T1000 (cell line): Measurements from ENCODE around the gene PCGF2.
A peak's percentile ranks its signal among the peaks of the same experiment; 100 is the strongest.
"Not testable (repeated sequence)": the region's sequence is repeated elsewhere in the genome, so short reads cannot be mapped to it uniquely, and the experiment has no call there.

ENCODE experiments used
- DNase-seq: peaks from one replicate; lab custom pipeline; 2025; ENCODE audit warnings: mixed read lengths; lab: John Stamatoyannopoulos, UW

Gene PCGF2

DNA sequence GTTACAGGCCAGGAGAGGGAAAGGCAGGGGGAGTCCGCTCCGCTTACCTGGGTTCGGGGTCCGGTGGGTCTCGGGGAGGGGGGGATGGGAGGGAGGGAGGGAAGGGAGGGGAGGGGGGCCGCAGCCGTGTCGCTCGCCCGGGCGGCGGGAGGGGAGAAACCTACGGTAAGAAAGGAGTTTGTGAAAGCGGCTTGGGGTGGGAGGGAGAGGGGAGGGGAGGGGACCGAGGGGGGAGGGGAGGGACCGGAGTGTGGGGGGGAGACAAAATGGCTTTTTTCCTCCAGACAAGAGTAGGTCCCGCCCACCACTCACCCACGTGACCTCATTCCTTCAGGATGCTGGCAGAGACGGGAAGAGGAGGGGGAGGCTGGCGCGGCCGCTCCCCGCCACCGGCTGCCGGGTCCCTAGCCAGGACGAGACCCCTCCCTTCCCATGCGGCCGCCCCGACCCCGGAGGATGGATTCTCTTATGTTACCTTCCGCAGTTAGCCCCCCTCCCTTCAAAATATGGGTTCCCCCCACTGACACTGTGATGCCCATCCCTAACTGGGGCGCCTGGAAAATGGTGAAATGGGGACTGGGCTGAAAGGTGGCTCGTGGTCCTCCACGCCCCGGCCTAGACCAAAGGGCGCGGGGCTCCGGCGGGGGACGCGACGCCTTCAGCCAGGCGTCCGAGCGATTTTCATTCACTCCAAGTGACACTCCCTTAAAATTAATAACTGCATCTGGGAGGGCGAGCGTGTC is at the start of gene PCGF2:
PCGF2 (minus strand) TSS at position 188 of the 743 bp plus-strand sequence. CDS start 7,934 bp downstream, outside the sequence.
- peak; percentile 68 for DNase-seq

- DNase-seq, result no peak
These were observed 49.7 kb upstream of the PCGF2 start for GRCh38 chr17:38797828-38798227.

DNA sequence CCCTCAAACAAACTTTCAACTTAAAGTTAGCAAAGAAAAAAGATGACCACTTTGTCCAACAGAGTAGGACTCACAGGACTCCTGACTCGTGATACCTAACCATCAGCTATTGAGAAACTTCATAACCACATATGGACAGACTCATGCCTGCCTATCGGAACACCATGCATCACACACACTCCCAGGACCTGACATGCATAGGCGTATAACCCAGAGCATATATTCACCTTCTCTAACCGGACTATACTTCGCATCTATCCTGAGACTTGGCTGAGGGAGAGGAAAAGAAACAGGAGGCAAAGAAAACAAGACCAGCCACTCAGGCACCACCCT is 49.0 kb upstream of the PCGF2 start:
- DNase-seq, result no peak

DNA sequence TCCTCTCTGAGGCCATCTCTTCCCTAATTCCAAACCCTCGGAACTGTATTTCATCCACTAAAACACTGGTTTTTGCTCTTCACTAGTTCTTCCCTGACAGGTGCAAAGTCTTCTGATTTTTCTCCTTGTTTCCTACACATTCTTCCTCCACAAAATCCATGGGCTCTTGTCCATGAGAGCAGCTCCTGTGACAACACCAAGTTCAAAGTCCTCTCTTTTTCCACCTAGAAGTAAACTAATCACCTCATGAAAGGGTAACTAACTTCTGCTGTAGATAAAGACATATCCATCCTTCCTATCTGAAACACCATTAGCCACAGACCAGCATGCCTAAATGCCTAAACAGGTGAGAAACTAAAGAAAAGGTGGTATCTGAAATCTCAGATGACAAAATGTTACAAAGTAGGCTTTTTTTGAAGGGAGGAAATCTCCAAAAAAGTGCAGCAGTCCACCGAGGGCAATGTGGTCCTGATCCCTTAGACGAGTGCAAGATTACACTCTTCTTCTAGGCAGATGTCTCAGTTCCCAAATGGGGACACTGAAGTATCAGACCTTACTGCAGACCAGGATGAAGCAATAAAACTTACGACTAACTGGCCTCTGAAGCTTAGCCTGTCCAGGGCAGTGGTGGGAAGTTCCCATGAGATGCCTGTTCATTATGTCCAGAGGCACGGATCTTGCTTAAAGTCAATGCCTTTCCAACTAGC is 48.5 kb upstream of the PCGF2 start:
- DNase-seq, result no peak

DNA sequence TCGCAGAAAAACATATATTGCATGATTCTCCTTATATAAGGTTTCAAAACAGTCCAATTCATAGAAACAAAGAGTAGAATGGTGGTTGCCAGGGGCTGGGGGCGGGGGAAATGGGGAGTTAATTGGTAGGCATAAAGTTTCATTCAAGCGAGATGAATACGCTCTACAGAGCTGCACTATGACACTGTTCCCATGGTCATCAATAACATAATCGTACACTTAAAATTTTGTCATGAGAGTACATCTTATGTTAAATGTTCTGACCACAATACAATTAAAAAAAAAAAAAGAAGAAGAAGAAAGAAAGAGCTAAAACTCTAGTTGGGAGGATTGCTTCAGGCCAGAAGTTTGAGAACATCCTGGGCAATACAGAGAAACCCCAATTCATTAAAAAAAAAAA is 46.1 kb upstream of the PCGF2 start:
- no peak for DNase-seq

- DNase-seq, result no peak
These were observed 43.0 kb upstream of the PCGF2 start for GRCh38 chr17:38791162-38791561.

DNA sequence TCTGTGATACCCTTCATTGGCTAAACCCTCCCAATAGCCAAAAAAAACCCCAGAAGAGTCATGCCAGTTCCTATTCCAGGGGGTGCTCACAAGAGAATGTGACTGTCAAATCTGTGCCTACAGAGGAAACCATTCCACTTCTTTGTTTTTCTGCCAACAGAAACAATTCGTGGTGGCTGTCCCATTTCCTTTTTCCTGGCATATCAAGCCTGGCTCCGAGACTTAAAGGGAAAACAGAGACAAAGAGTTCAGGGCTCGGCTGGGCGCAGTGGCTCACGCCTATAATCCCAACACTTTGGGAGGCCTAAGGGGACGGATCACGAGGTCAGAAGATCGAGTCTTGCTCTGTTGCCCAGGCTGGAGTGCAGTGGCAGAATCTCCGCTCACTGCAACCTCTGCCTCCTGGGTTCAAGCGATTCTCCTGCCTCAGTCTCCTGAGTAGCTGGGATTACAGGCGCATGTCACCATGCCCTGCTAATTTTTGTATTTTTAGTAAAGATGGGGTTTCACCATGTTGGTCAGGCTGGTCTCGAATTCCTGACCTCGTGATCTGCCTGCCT is 42.1 kb upstream of the PCGF2 start:
- not testable (repeated sequence) for DNase-seq

- no peak for DNase-seq
These were observed 41.0 kb upstream of the PCGF2 start for GRCh38 chr17:38789185-38789584.

GRCh38 chr17:38787999-38788398 is 39.9 kb upstream of the PCGF2 start:
- DNase-seq, result not testable (repeated sequence)

DNA sequence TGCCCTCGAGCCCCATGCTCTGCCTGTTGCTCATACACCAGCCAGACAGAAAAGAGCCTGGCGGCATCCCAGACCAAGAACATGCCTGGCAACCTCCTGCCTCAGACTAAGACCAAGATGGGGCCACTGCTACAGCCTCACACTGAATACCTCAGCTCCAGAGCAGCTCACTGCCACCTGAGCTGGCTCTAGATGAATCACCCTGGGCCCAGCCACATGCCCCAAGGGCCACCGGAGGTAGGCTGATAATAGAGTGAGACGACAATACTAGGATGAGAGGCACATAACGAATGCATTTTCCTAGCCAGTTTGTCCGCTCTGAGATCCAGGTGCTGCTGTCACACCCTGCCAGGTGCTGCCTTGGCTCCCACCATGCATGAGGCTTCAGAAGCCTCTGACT is 38.2 kb upstream of the PCGF2 start:
- no peak for DNase-seq

DNA sequence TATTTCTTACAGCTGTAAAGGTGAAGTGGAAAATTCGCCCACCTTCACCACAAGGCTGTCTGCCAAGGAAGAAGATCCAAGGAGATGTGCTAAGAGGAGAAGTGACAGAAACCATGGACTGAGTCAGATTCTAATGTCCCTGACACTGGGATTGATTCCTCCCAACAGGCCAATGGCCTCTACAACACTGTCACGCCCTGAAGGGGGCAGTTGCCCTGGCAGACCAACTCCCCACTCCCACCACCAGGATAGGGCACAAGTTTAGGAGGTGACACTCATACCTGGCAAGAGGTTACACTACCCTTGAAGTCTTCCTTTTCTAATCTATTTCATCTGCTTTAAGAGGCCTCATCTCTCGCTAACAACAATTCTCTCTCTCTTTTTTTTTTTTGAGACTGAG is 35.1 kb upstream of the PCGF2 start:
- no peak for DNase-seq

DNA sequence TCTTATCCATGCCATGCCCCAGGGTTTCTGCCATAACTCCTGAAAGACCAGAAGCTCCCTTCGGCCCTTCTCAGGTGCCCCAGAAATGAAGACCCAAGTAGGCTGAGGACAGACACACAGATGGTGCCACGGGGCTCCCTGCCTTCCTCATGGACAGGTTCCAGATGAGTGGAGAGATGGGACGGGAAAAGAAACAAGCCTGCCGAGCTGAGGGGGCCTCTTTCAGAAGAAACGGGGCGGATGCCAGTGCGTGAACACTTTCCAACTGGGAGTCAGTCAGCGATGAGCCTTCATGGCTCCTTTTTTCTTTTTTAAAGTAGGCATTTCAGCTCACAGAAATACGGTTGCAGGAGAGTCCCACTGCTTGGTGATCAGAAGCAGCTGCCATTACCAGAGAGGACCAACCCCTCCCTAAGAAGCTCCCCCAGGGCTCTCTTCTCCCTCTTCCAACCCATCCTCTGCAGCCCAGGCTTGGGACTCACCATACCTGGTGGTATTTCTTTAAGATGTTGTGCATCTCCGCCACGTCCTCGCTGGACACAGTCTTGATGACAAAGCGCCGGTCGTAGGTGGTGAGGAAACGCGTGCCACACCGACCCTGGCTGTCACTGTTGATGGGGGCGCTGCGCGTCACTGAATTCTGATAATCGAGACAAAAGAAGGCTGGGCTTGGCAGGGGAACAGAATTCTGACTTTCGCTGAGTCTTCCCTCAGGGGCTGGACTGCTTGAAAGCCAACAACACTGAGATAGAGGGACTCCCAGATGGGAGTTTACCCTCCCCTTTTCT is 32.0 kb upstream of the PCGF2 start:
- no peak for DNase-seq

DNA sequence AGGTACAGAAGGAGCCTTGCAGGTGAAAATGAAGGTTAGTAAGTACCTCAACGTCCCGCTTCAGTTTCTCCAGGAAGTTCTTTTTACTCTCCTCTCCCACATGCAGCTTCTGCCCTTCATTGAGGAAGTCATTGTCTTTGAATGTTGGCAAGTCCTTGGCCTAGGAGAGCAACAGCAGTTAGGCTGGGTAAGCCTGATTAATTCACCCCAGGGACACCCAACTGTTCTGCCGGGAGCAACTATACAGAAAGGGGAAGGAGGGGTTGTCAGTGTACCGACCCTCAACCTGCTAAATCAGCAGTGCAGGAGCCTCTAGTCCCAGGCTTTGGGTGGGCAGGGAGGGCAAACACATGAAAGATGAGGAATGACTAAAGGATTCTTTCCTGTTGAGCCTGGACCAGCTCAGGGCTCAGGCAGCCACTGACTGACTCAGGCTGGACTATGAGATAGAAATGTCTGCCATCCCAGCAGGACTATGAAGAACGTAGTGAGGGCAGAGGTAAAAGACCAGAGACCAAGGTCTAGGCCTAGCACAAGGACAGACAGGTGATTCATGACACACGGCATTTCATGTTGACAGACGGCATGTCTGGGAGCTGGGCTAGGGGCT is 29.6 kb upstream of the PCGF2 start:
- no peak for DNase-seq

GRCh38 chr17:38773258-38773657 is 25.1 kb upstream of the PCGF2 start:
- no peak for DNase-seq

DNA sequence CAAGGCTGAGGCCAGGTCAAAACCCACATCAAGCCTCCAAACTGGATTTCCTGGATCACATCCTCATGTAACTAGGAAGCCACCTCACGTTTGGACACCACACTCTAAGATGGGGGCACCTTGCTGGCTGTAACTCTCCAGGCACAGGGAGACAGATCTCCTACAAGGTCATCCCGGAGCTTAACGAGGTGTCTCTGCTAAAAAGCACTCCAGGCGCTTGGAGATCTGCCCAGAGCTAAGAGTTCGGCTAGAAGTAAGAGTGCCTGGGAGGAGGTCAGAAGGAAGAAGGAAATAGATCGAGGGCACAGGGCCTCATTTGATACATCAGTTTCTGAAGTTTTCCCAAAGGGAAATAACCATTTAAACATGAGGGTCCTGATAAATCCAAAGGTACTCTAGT is 20.3 kb upstream of the PCGF2 start:
- no peak for DNase-seq

DNA sequence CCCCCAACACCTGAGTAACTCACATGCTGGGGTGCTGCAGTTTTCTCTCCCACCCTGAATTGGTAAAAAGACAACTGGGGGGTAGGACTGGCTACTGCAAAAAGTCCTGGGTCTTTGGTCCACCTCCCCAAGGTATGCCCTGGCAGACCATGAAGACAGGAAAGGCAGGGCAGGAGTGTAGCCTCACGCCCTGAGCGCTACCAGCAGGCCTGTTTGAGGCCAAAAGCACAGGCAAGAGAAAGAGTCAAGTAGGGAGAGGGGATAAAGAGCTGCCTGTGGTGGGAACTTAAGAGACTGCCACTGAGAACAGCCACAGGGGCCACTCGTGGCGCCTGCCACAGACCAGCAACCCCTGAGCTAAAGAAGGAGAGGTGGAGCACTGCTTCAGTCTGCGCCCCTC is 18.2 kb upstream of the PCGF2 start:
- no peak for DNase-seq

DNA sequence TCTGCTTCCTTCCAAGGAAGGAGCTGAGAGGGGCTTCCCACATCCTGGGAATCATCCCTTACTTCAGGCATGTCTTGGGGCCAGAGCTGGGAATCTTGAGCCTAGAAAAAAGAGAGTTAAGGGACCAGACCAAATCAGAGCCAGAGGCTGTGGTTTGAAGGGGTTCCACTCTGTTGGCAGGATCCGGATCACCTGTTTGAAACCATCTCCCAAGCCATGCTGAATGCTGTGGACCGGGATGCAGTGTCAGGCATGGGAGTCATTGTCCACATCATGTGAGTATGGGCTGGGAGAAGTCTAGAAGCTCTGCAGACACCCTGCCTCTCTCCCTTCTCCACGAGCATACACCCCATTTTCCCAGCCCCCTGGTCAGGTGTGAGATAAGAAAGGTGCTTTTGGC is 14.1 kb upstream of the PCGF2 start:
- no peak for DNase-seq

GRCh38 chr17:38761612-38762011 is 13.5 kb upstream of the PCGF2 start:
- no peak for DNase-seq

GRCh38 chr17:38753071-38753506 is 5.0 kb upstream of the PCGF2 start:
- DNase-seq, result no peak

- DNase-seq, result peak; percentile 97
These were observed 4.4 kb upstream of the PCGF2 start, which contains the start of gene PSMB3 for GRCh38 chr17:38752308-38753070. TSS of gene PSMB3 (plus strand) at chr17:38752741. CDS start at chr17:38752827, 86 bp downstream.

DNA sequence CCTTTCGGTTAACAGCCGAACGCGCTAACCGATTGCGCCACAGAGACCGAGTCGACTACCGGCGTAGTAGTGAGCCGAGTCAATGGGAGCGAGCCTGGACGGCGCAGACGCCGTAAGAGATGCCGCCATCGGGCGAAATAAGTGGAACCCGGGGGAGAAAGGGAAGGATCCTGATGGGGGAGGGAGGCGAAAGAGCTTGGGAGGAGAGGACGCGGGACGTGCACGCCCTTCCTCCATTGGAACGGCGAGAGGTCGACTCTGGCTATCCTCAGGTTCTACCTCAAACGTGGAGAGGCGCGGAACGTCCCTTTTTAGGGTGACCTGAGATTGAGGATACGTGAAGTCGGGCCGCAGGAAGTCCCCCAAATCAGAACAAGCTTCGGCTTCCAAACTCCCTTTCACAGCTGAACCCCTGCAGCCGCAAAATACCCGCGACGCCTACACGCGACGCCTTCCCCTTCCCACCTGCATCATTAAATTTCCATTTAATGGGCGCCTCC is 3.7 kb upstream of the PCGF2 start:
- DNase-seq, result peak; percentile 88
